HEK293 (cell line): ENCODE measurements around the gene PACRG.

Source experiments
- CTCF ChIA-PET: fragments of 350-600 bp; formaldehyde crosslinking; extraction: SDS; loops from one replicate; lab custom pipeline; 2021; ENCODE audit warnings: antibody characterized with exemption; lab: Yijun Ruan, JAX
- POLR2A ChIA-PET: fragments of 300-600 bp; formaldehyde crosslinking; extraction: SDS; loops from one replicate; lab custom pipeline; 2020; ENCODE audit warnings: antibody characterized with exemption, inconsistent platforms; lab: Yijun Ruan, JAX
- H3K27ac ChIP-seq: fragments of 200-500 bp; sonication (Bioruptor generic); 2 replicates; pipeline ENCODE4 v1.5.1; 2014; ENCODE audit warnings: low read depth, low read length, control low read depth, inconsistent platforms; ENCODE audit errors: extremely low read depth
- H3K36me3 ChIP-seq, 2 experiments: fragments of 200-500 bp in 1 of 2; sonication (Bioruptor generic) in 1 of 2; 1 replicate in 1 of 2; 2 replicates in 1 of 2; pipeline ENCODE4 v1.5.1; 2014 to 2017; ENCODE audit warnings: inconsistent platforms in 2 of 2, low read length in 2 of 2; ENCODE audit not compliant: control insufficient read depth in 2 of 2, insufficient read depth in 1 of 2
- H3K4me1 ChIP-seq: fragments of 200-500 bp; sonication (Bioruptor generic); 2 replicates; pipeline ENCODE4 v1.5.1; 2014; ENCODE audit warnings: mild to moderate bottlenecking, low read length, inconsistent platforms; ENCODE audit not compliant: control insufficient read depth, insufficient read depth
- H3K4me3 ChIP-seq: 2 replicates; pipeline ENCODE4 v1.5.1; 2011; ENCODE audit warnings: low read depth, mild to moderate bottlenecking, control low read depth, low read length, moderate library complexity
- H3K9me3 ChIP-seq: fragments of 200-500 bp; sonication (Bioruptor generic); 2 replicates; pipeline ENCODE4 v1.5.1; 2014; ENCODE audit warnings: low read depth, low read length, inconsistent platforms; ENCODE audit not compliant: control insufficient read depth, insufficient read depth
- KLF10 ChIP-seq: fragments of 450-650 bp; IDR thresholded peaks from 2 replicates; pipeline ENCODE4 v1.5.1; 2018; ENCODE audit warnings: missing biosample characterization, mild to moderate bottlenecking, missing genetic modification characterization
- MZF1 ChIP-seq: fragments of 450-650 bp; formaldehyde crosslinking; IDR thresholded peaks from 2 replicates; pipeline ENCODE4 v1.5.1; 2017; ENCODE audit warnings: missing biosample characterization, missing genetic modification characterization, borderline replicate concordance
- OSR2 ChIP-seq: fragments of 450-650 bp; formaldehyde crosslinking; IDR thresholded peaks from 2 replicates; pipeline ENCODE4 v1.5.1; 2016; ENCODE audit warnings: missing biosample characterization, missing genetic modification characterization
- PRDM6 ChIP-seq: fragments of 450-650 bp; formaldehyde crosslinking; IDR thresholded peaks from 2 replicates; pipeline ENCODE4 v1.5.1; 2017; ENCODE audit warnings: missing biosample characterization, missing genetic modification characterization
- REPIN1 ChIP-seq: fragments of 450-650 bp; formaldehyde crosslinking; IDR thresholded peaks from 2 replicates; pipeline ENCODE4 v1.5.1; 2017; ENCODE audit warnings: missing biosample characterization, missing genetic modification characterization, low read depth
- SCRT2 ChIP-seq: fragments of 450-650 bp; formaldehyde crosslinking; IDR thresholded peaks from 2 replicates; pipeline ENCODE4 v1.5.1; 2016; ENCODE audit warnings: missing biosample characterization, missing genetic modification characterization
- ZBTB6 ChIP-seq: fragments of 450-650 bp; formaldehyde crosslinking; IDR thresholded peaks from 2 replicates; pipeline ENCODE4 v1.5.1; 2017; ENCODE audit warnings: missing biosample characterization, missing genetic modification characterization
- ZFHX2 ChIP-seq: fragments of 450-650 bp; formaldehyde crosslinking; conservative IDR thresholded peaks from 2 replicates; pipeline ENCODE4 v1.5.1; 2016; ENCODE audit warnings: missing biosample characterization, missing genetic modification characterization
- ZIC2 ChIP-seq: fragments of 450-650 bp; formaldehyde crosslinking; IDR thresholded peaks from 2 replicates; pipeline ENCODE4 v1.5.1; 2016; ENCODE audit warnings: missing biosample characterization, missing genetic modification characterization
- ZNF10 ChIP-seq: fragments of 450-650 bp; formaldehyde crosslinking; IDR thresholded peaks from 2 replicates; pipeline ENCODE4 v1.5.1; 2017; ENCODE audit warnings: missing biosample characterization, missing genetic modification characterization
- ZNF202 ChIP-seq: fragments of 450-650 bp; formaldehyde crosslinking; IDR thresholded peaks from 2 replicates; pipeline ENCODE4 v1.5.1; 2016; ENCODE audit warnings: missing biosample characterization, missing genetic modification characterization, borderline replicate concordance
- ZNF239 ChIP-seq: fragments of 450-650 bp; formaldehyde crosslinking; IDR thresholded peaks from 2 replicates; pipeline ENCODE4 v1.5.1; 2016; ENCODE audit warnings: missing biosample characterization, missing genetic modification characterization
- ZNF248 ChIP-seq: fragments of 450-650 bp; formaldehyde crosslinking; IDR thresholded peaks from 2 replicates; pipeline ENCODE4 v1.5.1; 2017; ENCODE audit warnings: missing biosample characterization, missing genetic modification characterization
- ZNF324 ChIP-seq: fragments of 450-650 bp; formaldehyde crosslinking; IDR thresholded peaks from 2 replicates; pipeline ENCODE4 v1.5.1; 2016; ENCODE audit warnings: missing biosample characterization, missing genetic modification characterization
- ZNF514 ChIP-seq: fragments of 450-650 bp; formaldehyde crosslinking; IDR thresholded peaks from 2 replicates; pipeline ENCODE4 v1.5.1; 2016; ENCODE audit warnings: missing biosample characterization, missing genetic modification characterization
- ZNF610 ChIP-seq: fragments of 450-650 bp; formaldehyde crosslinking; IDR thresholded peaks from 2 replicates; pipeline ENCODE4 v1.5.1; 2016; ENCODE audit warnings: missing biosample characterization, missing genetic modification characterization, borderline replicate concordance
- ZNF654 ChIP-seq: fragments of 450-650 bp; formaldehyde crosslinking; IDR thresholded peaks from 2 replicates; pipeline ENCODE4 v1.5.1; 2016; ENCODE audit warnings: low read depth, missing biosample characterization, missing genetic modification characterization
- ZNF670 ChIP-seq: fragments of 450-650 bp; formaldehyde crosslinking; IDR thresholded peaks from 2 replicates; pipeline ENCODE4 v1.5.1; 2016; ENCODE audit warnings: missing biosample characterization, missing genetic modification characterization, low read depth
- ZNF777 ChIP-seq: fragments of 450-650 bp; formaldehyde crosslinking; IDR thresholded peaks from 2 replicates; pipeline ENCODE4 v1.5.1; 2017; ENCODE audit warnings: missing biosample characterization, missing genetic modification characterization, borderline replicate concordance
- ZNF791 ChIP-seq: fragments of 450-650 bp; formaldehyde crosslinking; IDR thresholded peaks from 2 replicates; pipeline ENCODE4 v1.5.1; 2016; ENCODE audit warnings: missing biosample characterization, missing genetic modification characterization
- TF ChIP-seq, protein P1 (sequence below): fragments of 450-650 bp; formaldehyde crosslinking; IDR thresholded peaks from 2 replicates; pipeline ENCODE4 v1.5.1; 2017; ENCODE audit warnings: missing biosample characterization, missing genetic modification characterization
- TF ChIP-seq, protein P2 (sequence below): fragments of 450-650 bp; formaldehyde crosslinking; IDR thresholded peaks from 2 replicates; pipeline ENCODE4 v1.5.1; 2016; ENCODE audit warnings: missing biosample characterization, missing genetic modification characterization

PACRG gene

DNA sequence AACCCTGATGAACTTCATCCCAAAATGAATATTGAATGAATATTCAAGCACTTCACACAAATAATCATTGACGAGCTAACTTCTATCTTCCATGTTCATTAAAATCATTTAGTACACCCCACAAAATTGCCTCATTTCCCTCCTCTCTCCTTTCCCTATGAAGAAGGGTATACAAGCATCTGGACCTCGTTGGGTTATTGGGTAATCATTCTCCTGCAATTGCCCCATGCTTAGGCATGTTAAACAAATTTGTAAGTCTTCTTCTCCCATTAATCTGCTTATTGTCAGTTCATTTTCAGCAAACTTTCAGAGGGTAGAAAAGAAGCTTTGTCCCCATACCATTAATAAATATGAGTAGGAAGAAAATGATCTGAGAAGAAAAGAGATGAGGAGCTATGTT lies 27.8 kb upstream of the PACRG start:
- H3K27ac ChIP-seq, result no peak overlapping the region
- no peaks in the 10 kb centered on the region for H3K9me3 ChIP-seq
- POLR2A ChIA-PET, result no interaction called here
- H3K36me3 ChIP-seq, result no peaks in the 10 kb centered on the region
- no peak for TF ChIP-seq ZNF514
- no peak for TF ChIP-seq OSR2
- no peak for TF ChIP-seq REPIN1 (tag by site-specific recombination)
- no peak for TF ChIP-seq ZIC2 (tag by site-specific recombination)
- TF ChIP-seq, all 188 proteins: peak for 0
- Histone ChIP-seq H3K4me3 (no peak overlapping the region), H3K4me1 (no peaks in the 10 kb centered on the region)
- CTCF ChIA-PET, result interaction anchor here (0.6 kb wide), 1 partner anchor 1326 kb away, joined by 4 read pairs; no protein-coding TSS in a partner anchor

GRCh38 chr6:162700966-162701365 lies 26.8 kb upstream of the PACRG start:
- Histone ChIP-seq H3K36me3 (no peaks in the 10 kb centered on the region), H3K4me1 (no peaks in the 10 kb centered on the region), H3K9me3 (no peaks in the 10 kb centered on the region), H3K4me3 (no peak overlapping the region), H3K27ac (no peak overlapping the region)
- ChIA-PET POLR2A (no interaction called here), CTCF (no interaction called here)
- TF ChIP-seq ZNF777 (tag by site-specific recombination), result no peak
- no peak for TF ChIP-seq SCRT2

- no peak for TF ChIP-seq REPIN1 (tag by site-specific recombination)
- TF ChIP-seq, protein P1, sequence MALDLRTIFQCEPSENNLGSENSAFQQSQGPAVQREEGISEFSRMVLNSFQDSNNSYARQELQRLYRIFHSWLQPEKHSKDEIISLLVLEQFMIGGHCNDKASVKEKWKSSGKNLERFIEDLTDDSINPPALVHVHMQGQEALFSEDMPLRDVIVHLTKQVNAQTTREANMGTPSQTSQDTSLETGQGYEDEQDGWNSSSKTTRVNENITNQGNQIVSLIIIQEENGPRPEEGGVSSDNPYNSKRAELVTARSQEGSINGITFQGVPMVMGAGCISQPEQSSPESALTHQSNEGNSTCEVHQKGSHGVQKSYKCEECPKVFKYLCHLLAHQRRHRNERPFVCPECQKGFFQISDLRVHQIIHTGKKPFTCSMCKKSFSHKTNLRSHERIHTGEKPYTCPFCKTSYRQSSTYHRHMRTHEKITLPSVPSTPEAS, result peak; percentile 70; the same call in 1 of the 2 replicates
- TF ChIP-seq, all 188 proteins: peak for 1
- Histone ChIP-seq H3K4me1 (no peaks in the 10 kb centered on the region), H3K27ac (no peak overlapping the region), H3K4me3 (no peak overlapping the region), H3K36me3 (no peaks in the 10 kb centered on the region), H3K9me3 (no peaks in the 10 kb centered on the region)
- ChIA-PET CTCF (interaction anchor here (0.6 to 0.7 kb wide), 2 partner anchors 10 to 21 kb away, joined by 3 read pairs; no protein-coding TSS in a partner anchor), POLR2A (no interaction called here)
Observed at GRCh38 chr6:162701551-162701950, 26.2 kb upstream of the PACRG start.

- no peaks in the 10 kb centered on the region for H3K9me3 ChIP-seq
- no peaks in the 10 kb centered on the region for H3K4me1 ChIP-seq
- no peak overlapping the region for H3K4me3 ChIP-seq
- ChIA-PET POLR2A (no interaction called here), CTCF (interaction anchor here (0.6 to 0.8 kb wide), 3 partner anchors 25 to 413 kb away, joined by 3 to 4 read pairs (median 3); no protein-coding TSS in a partner anchor)
- no peaks in the 10 kb centered on the region for H3K36me3 ChIP-seq
- H3K27ac ChIP-seq, result no peak overlapping the region
- TF ChIP-seq ZNF610, result no peak
- no peak for TF ChIP-seq ZBTB6
- TF ChIP-seq ZNF670 (tag by site-specific recombination), result no peak
- TF ChIP-seq ZNF791, result no peak
- TF ChIP-seq ZNF248 (tag by site-specific recombination), result no peak
- no peak for TF ChIP-seq MZF1 (tag by site-specific recombination)
- no peak for TF ChIP-seq REPIN1 (tag by site-specific recombination)
- TF ChIP-seq ZNF202 (tag by site-specific recombination), result no peak
- TF ChIP-seq ZNF10, result no peak
- TF ChIP-seq ZFHX2, result no peak
- no peak for TF ChIP-seq ZNF324 (tag by site-specific recombination)
- no peak for TF ChIP-seq KLF10 (tag by site-specific recombination)
- TF ChIP-seq ZNF654, result no peak
- TF ChIP-seq, protein P2, sequence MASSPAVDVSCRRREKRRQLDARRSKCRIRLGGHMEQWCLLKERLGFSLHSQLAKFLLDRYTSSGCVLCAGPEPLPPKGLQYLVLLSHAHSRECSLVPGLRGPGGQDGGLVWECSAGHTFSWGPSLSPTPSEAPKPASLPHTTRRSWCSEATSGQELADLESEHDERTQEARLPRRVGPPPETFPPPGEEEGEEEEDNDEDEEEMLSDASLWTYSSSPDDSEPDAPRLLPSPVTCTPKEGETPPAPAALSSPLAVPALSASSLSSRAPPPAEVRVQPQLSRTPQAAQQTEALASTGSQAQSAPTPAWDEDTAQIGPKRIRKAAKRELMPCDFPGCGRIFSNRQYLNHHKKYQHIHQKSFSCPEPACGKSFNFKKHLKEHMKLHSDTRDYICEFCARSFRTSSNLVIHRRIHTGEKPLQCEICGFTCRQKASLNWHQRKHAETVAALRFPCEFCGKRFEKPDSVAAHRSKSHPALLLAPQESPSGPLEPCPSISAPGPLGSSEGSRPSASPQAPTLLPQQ, result no peak
- no peak for TF ChIP-seq ZNF239 (tag by site-specific recombination)
- TF ChIP-seq PRDM6 (tag by site-specific recombination), result no peak
Observed at GRCh38 chr6:162702446-162702845, 25.3 kb upstream of the PACRG start.
